ENCODE data around the gene CCDC102A.
"Not testable (repeated sequence)": the region's sequence is repeated elsewhere in the genome, so short reads cannot be mapped to it uniquely, and the experiment has no call there.

CCDC102A gene

GRCh38 chr16:57564571-57565270 lies 28.4 kb upstream of the CCDC102A start:
- DNase-seq, result no peak

- DNase-seq, result no peak
Observed at GRCh38 chr16:57563761-57564160, 27.4 kb upstream of the CCDC102A start.

- DNase-seq, result no peak
Observed at GRCh38 chr16:57563487-57563750, 27.0 kb upstream of the CCDC102A start.

- no peak for DNase-seq
Observed at GRCh38 chr16:57562669-57563486, 26.5 kb upstream of the CCDC102A start.

GRCh38 chr16:57562066-57562465 lies 25.7 kb upstream of the CCDC102A start:
- no peak for DNase-seq

DNA sequence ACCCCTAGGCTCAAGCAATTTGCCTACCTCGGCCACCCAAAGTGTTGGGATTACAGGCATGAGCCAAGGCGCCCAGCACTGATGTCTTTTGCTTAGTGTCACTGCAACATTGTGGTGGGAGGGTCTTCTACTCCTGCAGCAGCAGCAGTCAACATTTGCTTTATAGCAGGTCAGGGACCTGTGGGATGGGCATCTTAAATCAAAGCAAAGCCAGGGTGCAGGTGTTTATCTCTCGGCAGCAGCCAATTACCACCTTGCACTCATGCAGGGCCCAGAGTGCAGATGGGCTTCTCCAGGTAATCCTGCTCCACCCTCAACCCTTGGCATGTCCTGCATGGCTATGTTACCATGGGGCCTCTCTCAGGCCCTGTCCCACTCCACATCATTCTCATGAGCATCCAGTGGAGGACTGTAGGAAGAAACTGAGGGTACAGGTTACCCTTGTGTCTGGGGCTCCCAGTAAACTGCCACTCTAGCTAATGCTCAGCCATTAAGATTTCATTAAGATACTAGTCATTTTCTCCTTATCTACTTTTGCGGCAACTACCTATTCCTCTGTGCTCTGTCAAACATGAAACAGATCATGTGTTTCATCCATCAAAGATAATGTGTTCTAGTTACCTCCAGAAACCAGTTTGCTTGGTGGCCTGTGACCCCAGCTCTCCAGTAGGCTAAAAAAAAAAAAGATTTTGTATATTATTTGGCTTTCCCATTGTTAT lies 22.9 kb upstream of the CCDC102A start:
- no peak for DNase-seq

- DNase-seq, result no peak
Observed at GRCh38 chr16:57556941-57557541, 20.7 kb upstream of the CCDC102A start.

DNA sequence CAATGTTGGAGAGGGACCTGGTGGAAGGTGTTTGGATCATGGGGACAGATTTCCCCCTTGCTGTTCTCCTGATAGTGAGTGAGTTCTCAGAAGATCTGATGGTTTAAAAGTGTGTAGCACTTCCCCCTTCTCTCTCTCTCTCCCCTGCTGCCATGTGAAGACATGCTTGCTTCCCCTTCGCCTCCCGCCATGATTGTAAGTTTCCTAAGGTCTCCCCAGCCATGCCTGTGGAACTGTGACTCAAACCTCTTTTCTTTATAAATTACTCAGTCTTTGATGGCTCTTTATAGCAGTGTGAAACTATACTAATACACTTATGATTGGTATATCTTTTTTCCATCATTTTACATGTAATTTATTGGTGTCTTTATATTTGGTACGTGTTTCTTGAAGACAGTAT lies 19.5 kb upstream of the CCDC102A start:
- no peak for DNase-seq

DNA sequence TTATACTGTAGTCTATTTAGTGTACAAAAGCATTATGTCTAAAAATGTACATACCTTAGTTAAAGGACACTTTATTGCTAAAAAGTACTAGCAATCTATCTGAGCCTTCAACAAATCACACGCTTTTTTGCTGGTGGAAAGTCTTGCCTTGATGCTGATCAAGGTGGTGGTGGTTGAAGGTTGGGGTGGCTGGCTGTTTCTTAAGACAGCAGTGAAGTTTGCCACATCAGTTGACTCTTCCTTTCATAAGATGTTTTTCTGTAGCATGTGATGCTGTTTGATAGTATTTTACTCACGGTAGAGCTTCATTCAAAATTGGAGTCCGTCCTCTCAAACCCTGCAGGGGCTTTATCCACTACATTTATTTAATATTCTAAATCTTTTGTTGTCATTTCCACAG lies 14.7 kb upstream of the CCDC102A start:
- DNase-seq, result no peak

DNA sequence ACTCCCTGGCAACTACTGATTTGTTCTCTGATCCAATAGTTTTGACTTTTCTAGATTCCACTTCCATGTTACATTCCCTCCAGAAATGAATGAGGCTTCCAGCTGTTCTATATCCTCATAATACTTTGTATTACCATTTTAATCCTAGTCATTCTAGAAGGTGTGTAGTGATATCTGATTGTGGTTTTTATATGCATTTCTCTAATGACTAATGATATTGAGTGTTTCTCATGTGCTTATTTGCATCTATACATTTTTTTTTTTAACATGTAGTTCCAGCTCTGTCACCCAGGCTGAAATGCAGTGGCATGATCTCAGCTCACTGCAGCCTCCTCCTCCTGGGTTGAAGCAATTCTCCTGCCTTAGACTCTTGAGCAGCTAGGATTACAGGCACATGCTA lies 13.4 kb upstream of the CCDC102A start:
- no peak for DNase-seq

DNA sequence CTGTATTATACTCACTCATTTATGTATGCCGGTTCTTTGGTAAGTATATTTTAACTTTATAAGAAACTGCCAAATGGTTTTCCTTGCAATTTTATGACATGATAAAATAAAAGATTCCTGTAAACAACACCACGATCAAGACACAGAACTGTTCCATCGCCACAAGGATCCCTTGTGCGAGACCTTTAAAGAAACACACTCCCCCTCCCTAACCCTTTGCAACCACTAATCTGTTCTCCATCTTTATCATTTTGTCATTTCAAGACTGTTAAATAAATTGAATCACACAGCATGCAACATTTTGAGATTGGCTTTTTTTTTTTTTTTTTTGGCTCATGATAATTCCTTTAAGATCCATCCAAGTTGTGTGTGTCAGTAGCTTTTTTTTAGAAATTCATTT lies 12.0 kb upstream of the CCDC102A start:
- DNase-seq, result no peak

GRCh38 chr16:57547524-57547923 lies 11.2 kb upstream of the CCDC102A start:
- not testable (repeated sequence) for DNase-seq

DNA sequence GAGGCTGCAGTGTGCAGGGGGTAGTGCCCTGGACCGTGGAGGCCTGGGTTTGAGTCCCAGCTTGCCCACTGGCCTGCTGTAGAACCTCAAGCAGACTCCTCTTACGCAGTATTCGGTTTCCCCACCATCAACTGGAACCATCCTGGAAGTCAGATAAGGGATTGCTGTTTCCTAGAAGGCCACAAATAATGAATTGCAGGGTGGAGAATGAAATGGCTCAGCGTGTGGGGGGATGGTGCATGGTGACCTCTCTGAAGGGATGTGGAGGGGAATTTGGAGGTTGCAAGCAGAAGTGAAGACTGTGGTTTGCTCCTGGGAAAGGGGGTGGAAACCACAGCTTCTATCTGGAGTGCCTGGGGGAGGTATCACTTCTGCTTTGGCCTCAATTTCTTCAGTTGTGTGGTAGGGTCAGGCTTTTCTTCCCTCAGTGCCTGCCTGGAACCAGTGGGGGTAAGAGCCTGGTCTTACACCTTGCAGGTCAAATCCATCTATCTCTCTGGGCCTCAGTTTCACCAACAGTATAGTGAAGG lies 7.8 kb upstream of the CCDC102A start:
- DNase-seq, result no peak

DNA sequence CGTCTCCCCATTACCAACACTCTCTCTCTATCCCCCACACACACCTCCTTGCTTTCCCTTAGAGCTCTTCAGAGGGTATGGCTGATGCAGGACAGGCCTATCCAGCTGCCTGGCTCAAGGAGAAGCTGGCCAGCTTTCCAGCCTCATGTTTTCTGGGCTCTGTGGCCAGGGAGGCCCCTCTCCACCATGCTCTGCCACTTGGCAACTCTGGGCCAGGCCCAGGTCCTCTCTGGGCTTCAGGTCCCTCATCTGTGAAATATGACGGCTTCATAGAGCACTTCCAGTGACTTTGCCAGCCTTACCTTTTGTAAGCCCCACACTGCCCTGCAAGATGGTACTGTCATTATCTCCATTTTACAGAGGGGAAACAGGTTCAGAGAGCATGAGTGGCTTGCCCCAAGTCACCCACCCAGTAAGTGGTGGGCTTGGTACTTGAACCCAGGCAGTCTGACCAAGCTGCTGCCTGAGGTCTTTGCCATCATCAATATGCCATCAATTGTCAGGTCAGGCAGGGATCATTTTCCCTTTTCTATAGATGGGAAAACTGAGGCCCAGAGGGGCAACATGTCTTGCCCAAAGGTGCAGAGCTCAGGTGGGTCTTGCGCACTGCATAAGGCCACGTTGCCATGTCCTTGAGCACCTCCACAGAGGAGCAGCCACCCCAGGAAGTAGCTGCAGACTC lies 5.5 kb upstream of the CCDC102A start:
- DNase-seq, result no peak

- DNase-seq, result no peak
Observed at GRCh38 chr16:57540906-57541753, 4.8 kb upstream of the CCDC102A start.

DNA sequence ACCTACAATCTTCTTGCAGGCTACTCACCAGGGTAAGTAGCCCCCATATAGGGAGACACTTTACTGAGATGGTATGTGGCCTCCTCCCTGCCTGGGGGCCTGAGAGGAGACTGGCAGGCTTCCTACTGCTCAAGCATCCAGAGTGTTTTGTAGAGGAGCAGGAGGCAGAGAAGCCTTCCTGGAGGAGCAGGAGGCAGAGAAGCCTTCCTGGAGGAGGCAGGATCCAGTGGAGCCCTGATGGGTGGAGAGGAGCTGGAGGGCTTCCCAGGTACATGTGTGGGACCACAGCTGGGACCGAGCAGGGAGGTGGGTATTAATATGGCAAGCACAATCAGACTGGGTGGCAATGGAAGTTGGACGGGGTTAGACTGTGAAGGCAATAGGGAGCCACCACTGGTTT lies 4.0 kb upstream of the CCDC102A start:
- DNase-seq, result no peak

DNA sequence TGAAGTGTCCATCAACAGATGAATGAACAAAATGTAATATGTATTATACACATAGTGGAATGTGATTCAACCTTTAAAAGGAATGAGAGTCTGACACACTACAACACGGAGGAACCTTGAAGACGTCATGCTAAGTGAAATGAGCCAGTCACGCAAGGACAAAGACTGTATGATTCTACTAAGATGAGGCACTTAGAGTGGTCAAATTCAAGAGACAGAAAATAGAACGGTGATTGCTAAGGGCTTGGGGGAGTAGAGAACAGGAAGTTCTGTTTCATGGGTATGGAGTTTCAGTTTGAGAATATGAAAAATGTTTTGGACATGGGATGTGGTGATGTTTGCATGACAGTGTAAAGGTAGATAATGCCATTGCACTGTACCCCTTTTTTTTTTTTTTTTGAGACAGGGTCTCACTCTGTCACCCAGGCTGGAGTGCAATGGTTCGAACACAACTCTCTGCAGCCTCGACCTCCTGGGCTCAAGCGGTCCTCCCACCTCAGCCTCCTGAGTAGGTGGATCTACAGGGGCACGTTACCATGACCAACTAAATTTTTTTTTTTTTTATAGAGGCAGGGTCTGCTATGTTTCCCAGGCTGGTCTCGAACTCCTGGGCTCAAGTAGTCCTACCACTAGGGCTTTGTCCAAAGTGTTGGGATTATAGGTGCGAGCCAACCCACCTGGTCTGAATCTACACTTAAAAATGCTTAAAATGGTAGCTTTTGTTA lies 2.9 kb upstream of the CCDC102A start:
- peak in 1 of 2 donors; percentile 17 for DNase-seq

GRCh38 chr16:57538235-57538721 lies 1.9 kb upstream of the CCDC102A start:
- DNase-seq, result peak in 1 of 2 donors; percentile 20

DNA sequence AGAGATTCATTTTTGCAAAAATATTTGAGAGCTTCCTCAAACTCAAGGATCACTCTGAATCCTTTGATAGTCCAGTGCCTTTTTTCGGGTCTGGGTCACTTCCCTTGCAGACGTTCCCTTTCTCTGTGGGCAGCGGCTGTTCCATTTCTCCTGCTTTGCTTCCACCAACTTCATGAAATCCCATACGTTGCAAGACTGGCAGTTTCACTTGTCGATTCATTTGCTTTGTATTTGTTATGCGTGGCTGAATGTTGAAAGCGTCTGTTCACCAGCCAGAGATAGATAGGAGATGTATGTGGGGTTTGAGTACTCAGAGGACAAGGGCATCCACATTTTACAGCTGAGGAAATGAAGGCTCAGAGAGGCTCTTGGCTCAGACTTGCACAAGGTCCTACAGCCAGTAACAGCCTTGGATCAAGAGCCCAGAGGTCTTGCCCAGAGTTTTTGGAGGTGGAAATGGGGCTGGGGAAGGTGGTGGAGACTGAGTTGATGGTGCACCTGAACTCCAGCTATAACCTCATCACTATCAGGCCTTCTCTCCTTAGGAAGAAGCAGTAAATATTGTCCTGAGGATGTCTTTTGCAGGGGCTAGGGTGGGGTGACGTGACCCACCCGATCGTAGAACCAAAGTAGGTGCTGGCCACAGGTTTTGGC lies 1.3 kb upstream of the CCDC102A start:
- peak in 1 of 2 donors; percentile 19 for DNase-seq

GRCh38 chr16:57537194-57537505 lies 779 bp upstream of the CCDC102A start:
- no peak for DNase-seq
